GM12892 (cell line): ENCODE data around the gene LDLRAD4.

Source experiments
- POLR2A ChIP-seq: IDR thresholded peaks from 2 replicates; pipeline ENCODE4 v1.6.1; 2011; ENCODE audit warnings: low read depth, low read length, control low read depth
- POLR2AphosphoS5 ChIP-seq: IDR thresholded peaks from 2 replicates; pipeline ENCODE4 v1.6.1; 2011; ENCODE audit warnings: low read depth, low read length, control low read depth
- TAF1 ChIP-seq: IDR thresholded peaks from 2 replicates; pipeline ENCODE4 v1.6.1; 2011; ENCODE audit warnings: low read depth, mild to moderate bottlenecking, control low read depth, low read length, borderline replicate concordance

GRCh38 chr18:13605901-13606300, 387.3 kb downstream of the LDLRAD4 start:
- TF ChIP-seq POLR2AphosphoS5, result no peak
- TF ChIP-seq POLR2A, result no peak
- no peak for TF ChIP-seq TAF1
